ENCODE data around the gene IRAK4.

Gene IRAK4

DNA sequence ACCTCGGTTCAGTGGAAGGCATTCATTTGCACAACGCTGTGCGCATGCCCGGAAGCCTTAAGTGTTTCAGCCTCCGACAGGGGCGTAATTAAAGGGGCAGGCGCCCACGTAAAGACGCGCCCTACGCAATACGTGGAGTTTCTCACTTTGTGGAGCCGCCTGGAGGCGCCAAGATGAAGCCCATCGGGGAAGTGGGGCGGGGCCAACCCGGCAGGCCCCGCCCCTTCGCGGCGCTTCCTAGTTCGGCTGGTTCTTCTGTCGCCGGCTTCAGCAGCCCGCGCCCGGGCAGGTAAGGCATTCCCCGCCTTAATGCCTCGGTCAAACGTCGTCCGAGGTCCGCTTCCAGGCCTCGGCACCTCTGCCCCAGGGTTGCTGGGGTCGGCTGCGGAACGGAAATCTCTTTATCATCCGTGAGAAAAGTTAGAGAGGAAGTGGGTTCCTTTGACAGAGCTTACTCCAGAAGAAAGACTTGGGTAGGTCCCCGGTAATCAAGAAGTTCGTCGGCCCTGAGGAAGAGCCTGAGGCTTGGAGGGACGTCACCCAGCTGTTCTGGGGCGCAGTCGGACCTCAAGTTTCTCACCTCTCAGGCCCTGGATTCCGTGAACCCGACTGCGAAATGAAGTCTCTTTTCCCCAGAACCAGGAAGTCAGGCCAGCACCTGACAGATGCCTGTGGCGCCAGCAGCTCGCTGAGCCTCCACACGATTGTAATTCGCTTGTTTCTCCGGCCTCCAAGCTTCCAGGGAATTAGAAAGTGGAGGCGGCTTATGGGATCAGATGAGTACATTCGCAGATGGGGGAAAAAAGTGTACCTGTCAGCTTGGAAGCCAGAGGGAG lies at the start of gene IRAK4, which contains the start of gene PUS7L:
Gene IRAK4, plus strand, starts transcription at position 224 of the 836 bp plus-strand sequence. CDS start 9,161 bp downstream, outside the sequence.
Gene PUS7L, minus strand, starts transcription at position 63 of the 836 bp plus-strand sequence. CDS start 3,545 bp downstream, outside the sequence.
- peaks cover 7% of the 10 kb centered on the region for H3K36me3 Mint-ChIP-seq (ENCODE audit: low read depth)
- H3K4me3 Mint-ChIP-seq: peak within 1 kb of the TSS; percentile 82 to 90 (median 86)
- no peaks in the 10 kb centered on the region for H3K9me3 Mint-ChIP-seq
- H3K4me1 Mint-ChIP-seq: peaks cover 9% of the 10 kb centered on the region
- H3K27me3 Mint-ChIP-seq (ENCODE audit: low read depth): no peaks in the 10 kb centered on the region
- TF ChIP-seq, protein P1, sequence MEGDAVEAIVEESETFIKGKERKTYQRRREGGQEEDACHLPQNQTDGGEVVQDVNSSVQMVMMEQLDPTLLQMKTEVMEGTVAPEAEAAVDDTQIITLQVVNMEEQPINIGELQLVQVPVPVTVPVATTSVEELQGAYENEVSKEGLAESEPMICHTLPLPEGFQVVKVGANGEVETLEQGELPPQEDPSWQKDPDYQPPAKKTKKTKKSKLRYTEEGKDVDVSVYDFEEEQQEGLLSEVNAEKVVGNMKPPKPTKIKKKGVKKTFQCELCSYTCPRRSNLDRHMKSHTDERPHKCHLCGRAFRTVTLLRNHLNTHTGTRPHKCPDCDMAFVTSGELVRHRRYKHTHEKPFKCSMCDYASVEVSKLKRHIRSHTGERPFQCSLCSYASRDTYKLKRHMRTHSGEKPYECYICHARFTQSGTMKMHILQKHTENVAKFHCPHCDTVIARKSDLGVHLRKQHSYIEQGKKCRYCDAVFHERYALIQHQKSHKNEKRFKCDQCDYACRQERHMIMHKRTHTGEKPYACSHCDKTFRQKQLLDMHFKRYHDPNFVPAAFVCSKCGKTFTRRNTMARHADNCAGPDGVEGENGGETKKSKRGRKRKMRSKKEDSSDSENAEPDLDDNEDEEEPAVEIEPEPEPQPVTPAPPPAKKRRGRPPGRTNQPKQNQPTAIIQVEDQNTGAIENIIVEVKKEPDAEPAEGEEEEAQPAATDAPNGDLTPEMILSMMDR (IDR thresholded peaks at IDR 0.05; ENCODE audit: unreplicated experiment in 3 of 3): peak in 2 of 3 experiments; percentile 13 to 25
- H3K27ac Mint-ChIP-seq: peak within 1 kb of the TSS; percentile 0 to 86 (median 85)

GRCh38 chr12:43711348-43711747 lies 47.4 kb upstream of the IRAK4 start:
- peaks cover 24% of the 10 kb centered on the region for H3K9me3 Mint-ChIP-seq
- H3K4me1 Mint-ChIP-seq: no peaks in the 10 kb centered on the region
- H3K4me3 Mint-ChIP-seq: no peak overlapping the region
- TF ChIP-seq, protein P1 (IDR thresholded peaks at IDR 0.05; ENCODE audit: unreplicated experiment in 3 of 3): no peak
- no peaks in the 10 kb centered on the region for H3K36me3 Mint-ChIP-seq (ENCODE audit: low read depth)
- no peak overlapping the region for H3K27ac Mint-ChIP-seq
- no peaks in the 10 kb centered on the region for H3K27me3 Mint-ChIP-seq (ENCODE audit: low read depth)

- Mint-ChIP-seq H3K4me1 (no peaks in the 10 kb centered on the region), H3K27me3 (ENCODE audit: low read depth) (no peaks in the 10 kb centered on the region), H3K27ac (no peak overlapping the region), H3K4me3 (no peak overlapping the region), H3K36me3 (ENCODE audit: low read depth) (peaks cover 9% of the 10 kb centered on the region), H3K9me3 (no peaks in the 10 kb centered on the region)
- TF ChIP-seq, protein P1 (IDR thresholded peaks at IDR 0.05; ENCODE audit: unreplicated experiment in 3 of 3): no peak
These were observed 36.1 kb upstream of the IRAK4 start for GRCh38 chr12:43722621-43723020.

- H3K4me3 Mint-ChIP-seq: no peak overlapping the region
- TF ChIP-seq, protein P1 (IDR thresholded peaks at IDR 0.05; ENCODE audit: unreplicated experiment in 3 of 3): no peak
- H3K36me3 Mint-ChIP-seq (ENCODE audit: low read depth): peaks cover 9% of the 10 kb centered on the region
- no peaks in the 10 kb centered on the region for H3K27me3 Mint-ChIP-seq (ENCODE audit: low read depth)
- no peaks in the 10 kb centered on the region for H3K4me1 Mint-ChIP-seq
- no peak overlapping the region for H3K27ac Mint-ChIP-seq
- no peaks in the 10 kb centered on the region for H3K9me3 Mint-ChIP-seq
These were observed 35.6 kb upstream of the IRAK4 start for GRCh38 chr12:43723134-43723533.

GRCh38 chr12:43728117-43728516 lies 30.6 kb upstream of the IRAK4 start:
- Mint-ChIP-seq H3K4me1 (no peaks in the 10 kb centered on the region), H3K9me3 (no peaks in the 10 kb centered on the region), H3K4me3 (no peak overlapping the region), H3K36me3 (ENCODE audit: low read depth) (peaks cover 9% of the 10 kb centered on the region), H3K27me3 (ENCODE audit: low read depth) (no peaks in the 10 kb centered on the region), H3K27ac (no peak overlapping the region)
- TF ChIP-seq, protein P1 (IDR thresholded peaks at IDR 0.05; ENCODE audit: unreplicated experiment in 3 of 3): peak in 2 of 3 experiments; percentile 42 to 55

Data from nephron (organoid).